Colonic mucosa (tissue), 4 donors: ENCODE results near the gene LETMD1. TPM values are rescaled to one million over a fixed set of nuclear protein-coding genes. Genes with fewer than 3 reads are reported as not detected.
A peak's percentile ranks its signal among the peaks of the same experiment; 100 is the strongest.

Source experiments
- DNase-seq: peaks from one replicate; pipeline ENCODE4 v3.0.0-alpha.2; 2020
- H3K27ac ChIP-seq: fragments of 200-600 bp; one replicate; pipeline ENCODE4 v1.8.0; 2021
- H3K27me3 ChIP-seq: fragments of 200-600 bp; one replicate; pipeline ENCODE4 v1.8.0; 2021
- H3K36me3 ChIP-seq: fragments of 200-600 bp; one replicate; pipeline ENCODE4 v1.8.0; 2021
- H3K4me1 ChIP-seq: fragments of 200-600 bp; one replicate; pipeline ENCODE4 v1.8.0; 2021; ENCODE audit warnings: mild to moderate bottlenecking
- H3K4me3 ChIP-seq: fragments of 200-600 bp; one replicate; pipeline ENCODE4 v1.8.0; 2021
- H3K9ac ChIP-seq, 2 donors: one replicate each; pipeline ENCODE4 v1.7.0; 2013; ENCODE audit warnings: control low read depth in 2 of 2, low read depth in 2 of 2, low read length in 2 of 2
- H3K9me3 ChIP-seq: fragments of 200-600 bp; one replicate; pipeline ENCODE4 v1.8.0; 2021
- intact Hi-C: fragments of 100-400 bp; cut with DNase I; formaldehyde crosslinking; loops from one replicate; pipeline ENCODE4 v1.14.1; 2022
- total RNA-seq, 2 donors: library from RNA; stranded (reverse); fragmentation: NEBNext Ultra II Directional in 1 of 2; extraction: Animal tissue kit (Norgen Biotek cat#: 25700) in 1 of 2; gene quantifications; one replicate each; pipeline ENCODE4 v1.2.1, GENCODE V29; 2021
- TF ChIP-seq, protein P1 (sequence below): fragments of 200-600 bp; IDR thresholded peaks from one replicate; pipeline ENCODE4 v1.8.0; 2022; ENCODE audit warnings: antibody characterized with exemption, mild to moderate bottlenecking
- donor health status: healthy.
- donor health status: DM: no; HTN: no; CAD: no.
- donor health status: DM: no; HTN: no; CAD: no.

Gene LETMD1
- total RNA-seq, 2 donors from 2014 or later: 54.8 to 67.8 TPM

DNA sequence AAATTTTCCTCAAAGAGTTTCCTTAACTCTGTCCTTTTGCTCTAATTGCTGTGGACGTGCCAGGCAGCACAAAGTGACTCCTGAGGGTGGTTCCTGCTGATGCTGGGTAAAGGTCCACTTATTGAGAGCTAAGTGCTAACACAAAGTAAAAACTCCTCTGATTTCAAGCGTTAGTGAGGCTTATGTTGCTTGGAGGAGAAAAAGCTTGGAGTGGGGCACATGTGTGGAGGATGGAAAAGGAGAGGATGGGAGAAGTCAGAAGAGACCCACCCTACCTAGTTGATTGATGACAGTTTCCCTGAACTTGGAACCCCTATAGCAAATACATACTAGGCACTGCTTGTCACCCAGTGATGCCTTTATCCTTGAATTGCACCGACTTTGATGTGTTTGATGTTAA lies 11.8 kb upstream of the LETMD1 start:
- Histone ChIP-seq H3K9me3 (no peaks in the 10 kb centered on the region), H3K4me1 (no peaks in the 10 kb centered on the region), H3K27me3 (no peaks in the 10 kb centered on the region), H3K9ac (no peak overlapping the region), H3K27ac (no peak overlapping the region), H3K36me3 (no peaks in the 10 kb centered on the region), H3K4me3 (no peak overlapping the region)
- TF ChIP-seq, protein P1, sequence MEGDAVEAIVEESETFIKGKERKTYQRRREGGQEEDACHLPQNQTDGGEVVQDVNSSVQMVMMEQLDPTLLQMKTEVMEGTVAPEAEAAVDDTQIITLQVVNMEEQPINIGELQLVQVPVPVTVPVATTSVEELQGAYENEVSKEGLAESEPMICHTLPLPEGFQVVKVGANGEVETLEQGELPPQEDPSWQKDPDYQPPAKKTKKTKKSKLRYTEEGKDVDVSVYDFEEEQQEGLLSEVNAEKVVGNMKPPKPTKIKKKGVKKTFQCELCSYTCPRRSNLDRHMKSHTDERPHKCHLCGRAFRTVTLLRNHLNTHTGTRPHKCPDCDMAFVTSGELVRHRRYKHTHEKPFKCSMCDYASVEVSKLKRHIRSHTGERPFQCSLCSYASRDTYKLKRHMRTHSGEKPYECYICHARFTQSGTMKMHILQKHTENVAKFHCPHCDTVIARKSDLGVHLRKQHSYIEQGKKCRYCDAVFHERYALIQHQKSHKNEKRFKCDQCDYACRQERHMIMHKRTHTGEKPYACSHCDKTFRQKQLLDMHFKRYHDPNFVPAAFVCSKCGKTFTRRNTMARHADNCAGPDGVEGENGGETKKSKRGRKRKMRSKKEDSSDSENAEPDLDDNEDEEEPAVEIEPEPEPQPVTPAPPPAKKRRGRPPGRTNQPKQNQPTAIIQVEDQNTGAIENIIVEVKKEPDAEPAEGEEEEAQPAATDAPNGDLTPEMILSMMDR: no peak
- intact Hi-C loops: no loop called here
- DNase-seq: no peak

DNA sequence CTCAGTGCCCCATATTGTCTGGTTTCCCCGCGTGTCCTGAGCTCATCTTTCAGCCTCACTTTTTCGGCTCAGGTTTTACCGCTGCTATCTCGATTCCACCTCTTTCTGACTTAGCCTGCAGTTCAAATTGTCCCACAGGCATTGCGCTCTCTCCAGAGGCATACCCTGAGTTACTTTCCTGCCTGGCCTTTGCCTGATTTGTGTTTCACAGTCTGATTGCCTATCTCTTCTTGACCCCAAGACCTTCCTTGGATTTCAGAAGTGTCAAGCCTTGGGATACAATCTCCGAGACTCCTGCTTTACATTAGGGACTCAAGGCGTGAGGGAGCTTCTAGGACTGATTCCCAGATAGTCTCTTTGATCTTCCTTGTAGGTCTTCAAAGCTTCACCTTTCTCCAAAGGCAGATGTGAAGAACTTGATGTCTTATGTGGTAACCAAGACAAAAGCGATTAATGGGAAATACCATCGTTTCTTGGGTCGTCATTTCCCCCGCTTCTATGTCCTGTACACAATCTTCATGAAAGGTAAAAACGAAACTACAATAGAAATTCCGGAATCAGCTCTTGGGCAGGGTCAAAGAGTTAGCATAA lies 629 bp downstream of the LETMD1 start:
- Histone ChIP-seq H3K4me1 (no peaks in the 10 kb centered on the region), H3K27me3 (no peaks in the 10 kb centered on the region), H3K9ac (peak overlapping the region; percentile 89 to 90), H3K4me3 (peak overlapping the region; percentile 51), H3K9me3 (no peaks in the 10 kb centered on the region), H3K27ac (peak overlapping the region; percentile 96), H3K36me3 (no peaks in the 10 kb centered on the region)
- DNase-seq: peak; percentile 24
- TF ChIP-seq, protein P1: no peak
- intact Hi-C loops: loop anchor here (10.0 kb wide), 1 partner anchor 296 kb away; the partner anchor contains the start of gene CELA1

DNA sequence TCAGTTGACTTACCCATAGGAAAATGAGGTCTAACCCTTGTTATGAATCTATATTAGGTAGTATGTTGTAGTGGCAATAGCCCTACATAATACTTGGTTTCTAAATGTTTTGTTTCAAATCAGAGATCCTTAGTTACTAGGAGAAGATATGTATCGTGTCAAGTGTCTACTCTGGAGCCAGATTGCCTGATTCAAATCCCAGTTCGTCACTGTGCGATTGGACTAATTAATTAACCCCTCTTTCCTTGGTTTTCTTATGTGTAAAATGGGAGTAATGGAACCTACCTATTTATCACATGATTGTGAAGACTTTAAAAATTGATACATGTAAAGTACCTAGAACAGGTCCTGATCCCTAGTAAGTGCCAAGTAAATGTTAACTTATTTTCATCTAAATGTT lies 1.4 kb downstream of the LETMD1 start:
- Histone ChIP-seq H3K27ac (no peak overlapping the region), H3K4me3 (peak overlapping the region; percentile 51), H3K4me1 (no peaks in the 10 kb centered on the region), H3K9me3 (no peaks in the 10 kb centered on the region), H3K9ac (peak overlapping the region in 1 of 2 donors; percentile 90), H3K27me3 (no peaks in the 10 kb centered on the region), H3K36me3 (no peaks in the 10 kb centered on the region)
- intact Hi-C loops: loop anchor here (10.0 kb wide), 1 partner anchor 295 kb away; the partner anchor contains the start of gene CELA1
- TF ChIP-seq, protein P1: no peak
- DNase-seq: no peak

DNA sequence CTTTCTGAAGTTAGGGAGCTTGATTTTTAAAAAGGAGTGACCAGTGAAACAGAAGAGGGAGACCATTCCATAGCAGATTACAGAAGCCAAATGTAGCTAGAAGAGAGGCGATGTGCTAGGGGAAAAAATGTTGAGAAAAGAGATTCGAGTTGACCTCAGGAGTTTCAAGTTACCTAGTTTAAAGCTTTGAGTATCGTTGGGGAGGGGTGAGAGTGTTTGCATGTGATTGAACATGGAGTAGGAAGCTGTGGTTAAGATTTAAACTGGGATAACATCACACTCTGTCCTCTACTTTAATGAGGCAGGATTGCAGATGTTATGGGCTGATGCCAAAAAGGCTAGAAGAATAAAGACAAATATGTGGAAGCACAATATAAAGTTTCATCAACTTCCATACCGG lies 3.7 kb downstream of the LETMD1 start:
- Histone ChIP-seq H3K9me3 (no peaks in the 10 kb centered on the region), H3K9ac (no peak overlapping the region), H3K4me1 (no peaks in the 10 kb centered on the region), H3K27me3 (no peaks in the 10 kb centered on the region), H3K4me3 (no peak overlapping the region), H3K36me3 (no peaks in the 10 kb centered on the region), H3K27ac (no peak overlapping the region)
- intact Hi-C loops: no loop called here
- TF ChIP-seq, protein P1: no peak
- DNase-seq: no peak

DNA sequence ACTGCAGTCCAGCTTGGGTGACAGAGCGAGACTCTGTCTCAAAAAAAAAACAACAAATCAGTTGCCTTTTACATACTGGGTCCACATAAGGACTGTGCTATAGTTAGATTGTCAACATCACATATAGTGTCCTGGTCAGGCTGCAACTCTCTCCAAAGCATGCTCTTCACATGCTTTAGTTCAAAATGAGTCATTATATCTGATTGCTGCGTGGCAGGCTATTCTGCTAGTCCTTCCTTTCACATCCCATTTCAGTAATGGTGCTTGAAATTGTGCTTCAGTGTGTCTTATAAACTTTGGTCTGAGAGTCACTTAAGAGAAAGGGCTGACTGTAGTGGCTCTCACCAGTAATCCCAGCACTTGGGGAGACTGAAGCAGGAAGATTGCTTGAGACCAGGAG lies 6.9 kb downstream of the LETMD1 start:
- Histone ChIP-seq H3K27ac (no peak overlapping the region), H3K4me1 (no peaks in the 10 kb centered on the region), H3K9me3 (no peaks in the 10 kb centered on the region), H3K36me3 (peaks cover 15% of the 10 kb centered on the region), H3K27me3 (no peaks in the 10 kb centered on the region), H3K4me3 (no peak overlapping the region), H3K9ac (no peak overlapping the region)
- intact Hi-C loops: no loop called here
- DNase-seq: no peak
- TF ChIP-seq, protein P1: no peak
